A673 (cell line): Measurements from ENCODE around the gene TLR1.

ENCODE experiments used
- EZH2 ChIP-seq: fragments of 200-600 bp; sonication (generic); IDR thresholded peaks from 2 replicates; pipeline ENCODE4 v1.6.1; 2017; ENCODE audit warnings: borderline replicate concordance, low read depth, mild to moderate bottlenecking, mixed read lengths, antibody characterized with exemption, low read length; ENCODE audit not compliant: poor library complexity, severe bottlenecking
- TF ChIP-seq, protein P1 (sequence below): fragments of 300-800, 200-600 bp; sonication (generic); conservative IDR thresholded peaks from 2 replicates; pipeline ENCODE4 v1.5.1; 2017; ENCODE audit warnings: low read depth, mild to moderate bottlenecking, antibody characterized with exemption, low read length, moderate library complexity, mixed read lengths

- TF ChIP-seq, protein P1, sequence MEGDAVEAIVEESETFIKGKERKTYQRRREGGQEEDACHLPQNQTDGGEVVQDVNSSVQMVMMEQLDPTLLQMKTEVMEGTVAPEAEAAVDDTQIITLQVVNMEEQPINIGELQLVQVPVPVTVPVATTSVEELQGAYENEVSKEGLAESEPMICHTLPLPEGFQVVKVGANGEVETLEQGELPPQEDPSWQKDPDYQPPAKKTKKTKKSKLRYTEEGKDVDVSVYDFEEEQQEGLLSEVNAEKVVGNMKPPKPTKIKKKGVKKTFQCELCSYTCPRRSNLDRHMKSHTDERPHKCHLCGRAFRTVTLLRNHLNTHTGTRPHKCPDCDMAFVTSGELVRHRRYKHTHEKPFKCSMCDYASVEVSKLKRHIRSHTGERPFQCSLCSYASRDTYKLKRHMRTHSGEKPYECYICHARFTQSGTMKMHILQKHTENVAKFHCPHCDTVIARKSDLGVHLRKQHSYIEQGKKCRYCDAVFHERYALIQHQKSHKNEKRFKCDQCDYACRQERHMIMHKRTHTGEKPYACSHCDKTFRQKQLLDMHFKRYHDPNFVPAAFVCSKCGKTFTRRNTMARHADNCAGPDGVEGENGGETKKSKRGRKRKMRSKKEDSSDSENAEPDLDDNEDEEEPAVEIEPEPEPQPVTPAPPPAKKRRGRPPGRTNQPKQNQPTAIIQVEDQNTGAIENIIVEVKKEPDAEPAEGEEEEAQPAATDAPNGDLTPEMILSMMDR: no peak
- no peak for TF ChIP-seq EZH2
Observed at GRCh38 chr4:38803833-38804653, 548 bp downstream of the TLR1 start.
